GM12874 (cell line): Measurements from ENCODE around the gene RAI1.

Source experiments
- CTCF ChIP-seq: IDR thresholded peaks from 2 replicates; pipeline ENCODE4 v1.5.1; 2011; ENCODE audit warnings: low read depth, mild to moderate bottlenecking, control low read depth, low read length, moderate library complexity; ENCODE audit not compliant: insufficient read depth

RAI1 gene

GRCh38 chr17:17760350-17760749, 79.1 kb downstream of the RAI1 start:
- TF ChIP-seq CTCF, result no peak

GRCh38 chr17:17760872-17761550, 79.8 kb downstream of the RAI1 start:
- TF ChIP-seq CTCF, result no peak

- TF ChIP-seq CTCF, result no peak
These were observed 80.9 kb downstream of the RAI1 start for GRCh38 chr17:17761894-17762743.

GRCh38 chr17:17762744-17763105, 81.5 kb downstream of the RAI1 start:
- no peak for TF ChIP-seq CTCF

GRCh38 chr17:17763136-17763535, 81.9 kb downstream of the RAI1 start:
- no peak for TF ChIP-seq CTCF

GRCh38 chr17:17763734-17764133, 82.5 kb downstream of the RAI1 start:
- TF ChIP-seq CTCF, result no peak

GRCh38 chr17:17765359-17766076, 84.3 kb downstream of the RAI1 start:
- TF ChIP-seq CTCF, result no peak
